Measurements from ENCODE around the gene RNF135.
"Not testable (repeated sequence)": the region's sequence is repeated elsewhere in the genome, so short reads cannot be mapped to it uniquely, and the experiment has no call there.

- TF ChIP-seq CTCF (conservative IDR thresholded peaks at IDR 0.05 in 1 of 2, IDR thresholded peaks at IDR 0.05 in 1 of 2; ENCODE audit: low read depth in 1 of 2, low read length in 2 of 2); EZH2 (IDR thresholded peaks at IDR 0.05; ENCODE audit: low read length, missing control alignments): not testable (repeated sequence)
Observed at GRCh38 chr17:30967911-30968310, 2.9 kb upstream of the RNF135 start.
